HT-29 (cell line): ENCODE results near the gene SMIM3. TPM values are rescaled to one million over a fixed set of nuclear protein-coding genes. Genes with fewer than 3 reads are reported as not detected.
"Not testable (repeated sequence)": the region's sequence is repeated elsewhere in the genome, so short reads cannot be mapped to it uniquely, and the experiment has no call there.

ENCODE experiments used
- DNase-seq: peaks from one replicate; pipeline ENCODE4 v3.0.0-alpha.2; 2015; ENCODE audit warnings: low spot score
- total RNA-seq: library from RNA; depleted of rRNA; stranded (reverse); fragments of >200 nt; shearing (Covaris generic); gene quantifications from 2 replicates; pipeline ENCODE4 v1.2.3, GENCODE V29; 2014; rRNA removed

Gene SMIM3
- total RNA-seq = 13.4 and 18.6 TPM in 2 replicates

DNA sequence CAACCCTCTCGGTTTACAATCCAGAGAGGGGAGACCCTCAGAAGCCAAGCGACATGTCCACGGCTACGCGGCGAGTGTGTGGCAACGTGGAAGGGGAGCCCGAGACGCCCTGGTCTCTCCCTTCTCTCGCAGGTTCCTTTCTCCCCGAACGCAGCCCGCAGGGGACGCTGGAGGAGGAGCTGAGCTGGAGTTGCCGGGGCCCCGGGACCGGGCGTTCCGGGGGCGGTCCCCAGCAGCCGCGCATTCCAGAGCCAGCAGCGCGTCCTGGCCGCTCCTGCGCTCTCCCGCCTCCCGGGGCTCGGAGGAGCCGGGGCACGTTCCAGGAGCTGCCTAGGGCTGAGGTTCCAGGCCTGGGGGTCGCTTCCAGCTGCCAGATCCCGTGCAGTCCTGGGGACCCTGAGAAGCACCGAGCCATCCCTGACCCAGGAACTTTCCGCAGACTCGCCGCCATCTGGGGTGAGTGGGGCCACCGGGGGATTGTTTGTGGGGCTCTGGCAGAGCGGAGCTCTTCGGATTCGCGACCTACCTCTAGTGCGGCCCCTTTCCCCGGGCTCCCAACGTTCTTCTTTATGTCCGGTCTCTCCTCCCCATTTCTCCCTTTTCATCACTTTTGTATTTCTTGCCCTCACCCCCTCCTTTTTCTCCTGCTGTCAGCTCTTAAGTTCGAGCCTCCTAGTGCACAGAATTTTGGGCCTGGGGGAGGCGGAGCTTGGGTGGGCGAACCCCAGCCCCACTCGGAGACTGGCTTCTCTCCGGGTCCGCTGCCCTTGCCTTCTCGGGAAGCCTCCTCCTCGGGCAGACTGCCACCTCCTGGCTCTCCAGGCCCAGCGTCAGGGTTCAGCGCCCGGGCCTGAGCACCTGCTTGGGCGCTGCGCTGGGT lies at the start of gene SMIM3:
Gene SMIM3, plus strand, starts transcription at position 241 of the 880 bp plus-strand sequence. CDS start 16,684 bp downstream, outside the sequence.
- DNase-seq = peak; percentile 68

DNA sequence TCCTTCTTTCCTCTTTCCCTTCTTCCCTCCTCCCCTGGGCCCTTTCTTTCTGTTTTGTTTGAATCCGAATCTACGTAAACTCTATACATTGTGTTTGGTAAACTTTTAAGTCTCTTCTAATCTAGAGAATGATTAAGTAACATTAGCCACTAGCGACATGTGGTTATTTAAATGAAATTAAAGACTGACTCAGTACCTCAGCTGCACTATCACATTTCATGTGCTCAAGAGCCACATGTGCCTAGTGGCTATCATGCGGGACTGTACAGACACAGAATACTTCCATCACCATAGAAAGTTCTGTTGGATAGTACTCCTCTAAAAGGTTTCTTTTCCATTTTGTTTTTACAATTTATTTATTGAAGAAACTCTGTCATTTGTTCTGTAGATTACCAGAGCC lies 48.7 kb upstream of the SMIM3 start:
- no peak for DNase-seq

GRCh38 chr5:150731669-150732242 lies 46.8 kb upstream of the SMIM3 start:
- DNase-seq = no peak

GRCh38 chr5:150734579-150735384 lies 43.8 kb upstream of the SMIM3 start:
- DNase-seq = peak; percentile 30

DNA sequence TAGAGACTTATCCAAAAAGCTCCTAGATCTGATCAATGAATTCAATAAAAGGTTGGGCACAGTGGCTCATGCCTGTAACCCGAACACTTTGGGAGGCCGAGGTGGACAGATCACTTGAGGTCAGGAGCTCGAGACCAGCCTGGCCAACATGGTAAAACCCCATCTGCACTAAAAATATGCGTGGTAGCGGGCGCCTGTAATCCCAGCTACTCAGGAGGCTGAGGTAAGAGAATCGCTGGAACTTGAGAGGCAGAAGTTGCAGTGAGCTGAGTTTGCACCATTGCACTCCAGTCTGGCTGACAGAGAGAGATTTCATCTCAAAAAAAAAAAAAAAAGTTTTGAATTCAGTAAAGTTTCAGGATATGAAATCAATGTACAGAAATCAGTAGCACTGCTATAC lies 39.7 kb upstream of the SMIM3 start:
- no peak for DNase-seq

DNA sequence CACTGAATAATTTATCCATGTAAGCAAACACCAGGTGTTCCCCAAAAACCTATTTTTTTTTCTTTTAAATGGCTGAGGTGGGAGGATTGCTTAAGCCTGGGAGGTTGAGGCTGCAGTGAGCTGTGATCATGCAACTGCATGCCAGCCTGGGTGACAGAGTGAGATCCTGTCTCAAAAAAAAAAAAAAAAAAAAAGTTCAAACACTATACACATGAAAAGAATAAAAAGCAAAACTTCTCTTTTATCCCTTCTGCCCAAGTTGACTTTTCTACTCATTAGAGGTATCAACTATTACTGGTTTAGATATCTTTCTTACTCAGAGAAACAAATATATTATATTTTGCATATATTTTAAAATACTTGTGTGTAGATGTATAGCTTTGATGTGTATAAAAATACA lies 37.6 kb upstream of the SMIM3 start:
- no peak for DNase-seq

GRCh38 chr5:150742455-150743141 lies 36.0 kb upstream of the SMIM3 start:
- not testable (repeated sequence) for DNase-seq

- DNase-seq = not testable (repeated sequence)
These were observed 35.4 kb upstream of the SMIM3 start for GRCh38 chr5:150743142-150743488.

DNA sequence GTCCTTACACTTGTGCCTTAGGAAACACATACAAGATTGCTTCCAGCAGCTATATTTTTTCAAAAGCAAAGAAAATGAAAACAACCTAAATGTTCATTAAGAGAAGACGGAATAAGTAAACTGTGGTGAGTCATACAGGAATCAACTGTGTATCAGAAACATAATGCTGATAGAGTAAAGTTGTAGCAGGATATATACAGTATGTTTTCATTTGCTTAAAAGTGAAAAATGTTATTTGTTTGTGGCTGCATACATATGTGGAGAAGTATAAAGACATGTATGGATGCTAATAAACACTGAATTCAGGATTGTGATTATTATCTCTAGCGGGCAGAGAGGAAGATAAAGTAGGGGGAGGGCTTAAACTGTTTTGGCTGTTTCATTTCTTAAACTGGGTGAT lies 28.1 kb upstream of the SMIM3 start:
- DNase-seq = no peak

DNA sequence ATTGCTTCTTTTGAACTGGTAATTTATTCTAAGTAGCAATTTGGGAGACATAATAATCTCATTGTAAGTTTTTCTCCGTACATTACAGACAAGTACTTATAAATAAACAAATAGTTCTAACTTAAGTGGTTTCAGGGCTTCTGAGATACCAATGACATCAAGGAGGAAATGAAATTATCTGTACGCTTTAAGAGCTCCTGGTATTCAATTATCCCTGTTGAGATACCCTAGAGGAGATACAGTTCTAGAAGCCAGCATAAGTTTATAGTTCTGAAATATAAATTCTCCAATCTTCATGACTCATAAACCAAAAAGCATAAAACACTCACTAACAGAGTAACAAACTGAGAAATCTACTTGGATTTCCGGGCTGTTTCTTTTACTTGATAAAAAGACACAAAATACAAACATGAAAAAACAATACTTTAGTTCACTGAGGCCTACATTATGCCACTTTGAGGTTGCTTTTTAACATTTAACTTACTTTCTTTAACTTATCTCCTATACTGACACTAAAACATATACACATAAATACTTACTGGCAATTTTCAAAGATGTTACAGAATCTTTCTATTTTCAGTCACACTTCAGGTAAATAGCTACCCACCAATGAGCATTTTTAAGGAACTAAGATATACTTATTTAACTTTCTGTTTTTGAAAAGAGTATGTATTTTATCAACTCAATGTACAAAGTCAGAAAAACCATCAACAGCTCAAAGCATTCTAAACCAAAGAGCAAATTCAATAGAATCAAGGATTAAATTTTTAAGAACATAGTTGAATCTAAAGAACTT lies 27.3 kb upstream of the SMIM3 start:
- DNase-seq = no peak

DNA sequence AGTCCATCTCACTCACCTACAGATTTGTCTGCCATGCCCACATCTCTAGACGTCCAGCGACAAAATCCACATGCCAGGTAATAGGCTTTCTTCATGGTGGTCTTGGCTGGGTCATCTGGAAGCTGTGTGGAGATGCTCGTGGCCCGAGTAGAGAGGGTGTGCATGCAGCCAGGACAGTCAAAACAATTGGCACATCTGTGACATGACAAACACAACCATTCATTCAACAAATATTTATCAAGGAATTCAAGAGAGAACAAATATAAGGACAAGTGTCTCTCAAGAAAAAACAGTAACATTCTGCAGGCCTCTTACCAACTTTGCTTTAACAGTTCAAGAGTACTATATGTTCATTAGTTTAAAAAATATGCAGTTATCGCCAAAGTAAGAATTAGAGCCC lies 25.1 kb upstream of the SMIM3 start:
- no peak for DNase-seq

- DNase-seq = no peak
These were observed 24.7 kb upstream of the SMIM3 start for GRCh38 chr5:150753863-150754262.

DNA sequence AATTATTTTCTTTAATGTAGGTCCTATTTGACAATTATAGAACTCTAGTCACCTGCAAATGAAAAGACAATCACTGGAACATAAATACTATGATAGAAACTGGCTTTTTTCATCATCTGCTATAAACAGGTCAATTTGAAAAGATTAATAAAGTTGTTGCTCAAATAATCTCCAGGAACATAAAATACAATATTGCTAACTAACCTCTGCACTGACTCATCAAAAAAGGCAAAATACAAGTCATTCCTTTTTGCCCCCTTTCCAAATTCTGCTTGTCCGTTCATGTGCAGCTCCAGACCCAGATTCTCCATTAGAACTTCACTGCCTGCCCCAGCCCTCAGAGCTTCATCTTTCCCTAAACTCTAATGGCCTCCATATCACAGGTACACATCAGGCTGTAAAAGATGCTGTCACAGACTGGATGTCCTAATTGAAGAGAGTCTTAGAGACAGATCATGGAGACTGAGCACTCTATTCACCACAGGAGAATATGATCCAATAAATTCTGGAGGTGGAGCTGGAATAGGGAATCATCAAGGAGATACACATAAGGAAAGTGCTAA lies 21.4 kb upstream of the SMIM3 start:
- no peak for DNase-seq

GRCh38 chr5:150758203-150758530 lies 20.4 kb upstream of the SMIM3 start:
- no peak for DNase-seq

GRCh38 chr5:150758531-150759333 lies 19.8 kb upstream of the SMIM3 start, which contains the start of gene DCTN4:
Gene DCTN4 (minus strand): TSS chr5:150759017. CDS start chr5:150758993, 24 bp downstream.
- DNase-seq = peak; percentile 97

- no peak for DNase-seq
These were observed 19.3 kb upstream of the SMIM3 start for GRCh38 chr5:150759334-150759583.

DNA sequence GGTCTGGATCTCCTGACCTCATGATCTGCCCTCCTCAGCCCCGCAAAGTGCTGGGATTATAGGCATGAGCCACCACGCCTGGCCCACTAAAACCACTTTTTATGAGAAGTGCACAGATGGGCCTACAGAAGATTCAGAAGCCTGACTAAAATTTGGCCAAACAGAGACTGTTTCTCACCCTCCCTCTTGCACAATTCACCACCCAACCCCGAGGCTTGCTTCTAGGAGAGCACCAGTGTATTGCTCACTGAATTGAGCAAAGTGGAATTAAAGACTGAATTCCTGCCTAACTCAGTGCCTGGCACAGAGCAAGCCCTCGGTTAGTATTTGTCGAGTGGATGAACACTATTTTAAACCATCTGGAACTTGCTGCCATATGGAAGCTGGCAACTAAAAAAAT lies 16.3 kb upstream of the SMIM3 start:
- no peak for DNase-seq

- peak; percentile 62 for DNase-seq
These were observed 15.4 kb upstream of the SMIM3 start for GRCh38 chr5:150763023-150763769.

GRCh38 chr5:150764530-150764929 lies 14.0 kb upstream of the SMIM3 start:
- no peak for DNase-seq
